Dermis blood vessel endothelial cell (primary cell): Measurements from ENCODE around the gene INO80E. TPM values are rescaled to one million over a fixed set of nuclear protein-coding genes. Genes with fewer than 3 reads are reported as not detected.
A peak's percentile ranks its signal among the peaks of the same experiment; 100 is the strongest.

Experiments used
- DNase-seq: peaks from one replicate; pipeline ENCODE4 v3.0.0; 2010
- total RNA-seq: library from RNA; depleted of rRNA; stranded (reverse); fragments of >200 nt; gene quantifications from 2 replicates; pipeline ENCODE4 v1.2.3, GENCODE V29; 2014

The INO80E gene
- total RNA-seq, 1 donor from 2014 or later = 21.4 TPM

DNA sequence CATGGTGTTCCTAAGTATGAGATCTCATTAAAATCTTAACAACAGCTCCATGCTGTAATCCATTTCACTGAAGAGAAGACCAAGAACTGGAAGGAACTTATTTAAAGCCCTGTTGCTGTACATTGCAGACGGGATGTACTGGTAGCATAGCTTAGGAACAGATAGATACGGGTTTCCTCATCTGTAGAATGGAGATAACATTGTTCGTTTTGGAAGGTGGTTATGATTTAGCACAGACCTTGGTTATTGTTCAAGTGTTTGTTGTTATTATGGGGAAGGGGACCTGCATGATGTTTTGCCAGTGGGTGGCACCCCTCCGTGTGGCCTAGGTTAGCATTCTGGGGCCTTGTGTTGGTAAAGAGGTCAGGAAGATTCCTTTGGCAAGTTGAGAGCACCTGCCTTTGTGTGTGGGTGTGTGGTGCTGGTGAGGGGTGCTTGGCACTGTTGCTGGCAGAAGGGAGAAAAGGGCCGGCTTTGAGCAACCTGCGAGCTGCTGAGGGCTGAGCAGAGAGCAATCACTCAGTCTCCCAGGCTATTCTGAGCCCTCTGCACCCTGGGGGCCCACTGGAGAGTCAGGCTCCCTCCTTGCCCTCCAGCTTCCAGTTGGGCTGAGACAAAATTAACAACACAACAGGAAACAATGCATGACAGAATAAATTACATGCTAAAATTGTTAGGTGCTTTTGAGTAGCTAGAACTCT lies 20.1 kb upstream of the INO80E start:
- peak; percentile 41 for DNase-seq

DNA sequence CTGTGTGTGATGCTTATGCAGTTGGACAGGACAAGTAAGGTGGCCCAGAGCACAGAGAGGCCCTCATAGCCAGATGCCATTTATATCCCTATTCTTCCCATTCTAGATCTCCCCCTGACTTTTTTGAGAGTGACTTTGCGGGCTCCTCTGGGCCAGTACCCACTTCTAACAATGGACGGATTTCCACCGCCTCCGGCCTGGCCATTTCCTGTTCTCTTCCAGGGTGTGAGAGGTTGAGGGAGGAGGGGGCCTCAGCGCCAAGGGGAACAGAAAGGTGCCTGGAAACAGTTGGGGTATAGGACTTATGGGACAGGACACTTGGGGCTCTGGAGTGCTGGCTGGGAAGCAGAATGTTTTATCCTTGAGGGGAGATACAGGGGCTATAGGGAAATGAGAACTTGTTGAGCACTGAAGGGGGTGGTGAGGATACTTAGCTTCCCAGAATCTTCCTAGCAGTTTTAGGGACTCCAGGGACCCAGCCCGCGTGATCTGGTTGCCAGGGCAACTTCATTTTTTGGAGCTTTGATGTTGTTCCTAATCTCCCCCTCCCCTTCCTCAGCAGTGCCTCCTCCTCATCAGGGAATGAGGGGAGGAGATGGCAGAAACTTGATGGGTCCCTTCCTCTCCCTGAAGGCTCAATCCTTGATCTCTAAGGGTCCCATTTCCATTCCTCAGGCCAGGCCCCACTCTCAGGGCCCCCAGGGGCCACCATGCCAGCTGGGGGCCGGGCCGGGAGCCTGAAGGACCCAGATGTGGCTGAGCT lies 18.8 kb upstream of the INO80E start:
- DNase-seq = peak; percentile 83

DNA sequence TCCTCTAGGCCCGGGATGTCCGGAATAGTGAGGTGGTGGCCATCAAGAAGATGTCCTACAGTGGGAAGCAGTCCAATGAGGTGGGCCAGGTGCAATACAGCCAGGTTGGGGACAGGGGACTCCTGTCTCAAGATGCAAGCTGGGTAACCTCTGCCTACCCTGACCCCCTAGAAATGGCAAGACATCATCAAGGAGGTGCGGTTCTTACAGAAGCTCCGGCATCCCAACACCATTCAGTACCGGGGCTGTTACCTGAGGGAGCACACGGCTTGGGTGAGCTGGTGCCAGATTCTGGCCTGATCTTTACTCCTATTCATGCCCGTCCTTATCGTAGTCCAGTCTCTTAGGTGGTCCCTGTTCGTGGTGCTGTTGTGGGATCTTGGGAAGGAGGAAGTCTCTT lies 18.0 kb upstream of the INO80E start:
- DNase-seq = no peak

DNA sequence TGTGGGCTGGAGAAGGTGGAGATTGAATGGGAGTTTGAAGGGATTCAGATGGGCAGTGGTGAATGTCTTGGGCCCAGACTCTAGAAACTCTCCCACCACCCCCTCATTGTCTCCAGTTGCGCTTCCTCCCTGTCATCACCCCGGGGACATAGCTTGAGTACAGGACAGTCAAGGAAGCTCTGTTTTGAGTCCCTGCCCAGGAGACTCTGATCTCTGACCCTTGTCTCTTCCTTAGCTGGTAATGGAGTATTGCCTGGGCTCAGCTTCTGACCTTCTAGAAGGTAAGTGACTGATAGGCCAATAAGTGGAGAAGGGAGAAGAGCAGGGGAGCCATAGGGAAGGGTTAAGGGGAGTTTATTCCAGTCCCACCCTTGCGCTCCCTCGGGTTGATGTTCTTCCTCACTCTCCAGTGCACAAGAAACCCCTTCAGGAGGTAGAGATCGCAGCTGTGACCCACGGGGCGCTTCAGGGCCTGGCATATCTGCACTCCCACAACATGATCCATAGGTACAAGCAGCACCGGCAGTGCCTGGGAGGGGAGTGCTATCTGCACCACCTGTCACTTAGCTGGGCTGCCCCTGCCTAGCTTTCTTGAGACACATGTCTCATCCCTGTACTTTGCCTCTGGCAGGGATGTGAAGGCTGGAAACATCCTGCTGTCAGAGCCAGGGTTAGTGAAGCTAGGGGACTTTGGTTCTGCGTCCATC lies 17.3 kb upstream of the INO80E start:
- no peak for DNase-seq

DNA sequence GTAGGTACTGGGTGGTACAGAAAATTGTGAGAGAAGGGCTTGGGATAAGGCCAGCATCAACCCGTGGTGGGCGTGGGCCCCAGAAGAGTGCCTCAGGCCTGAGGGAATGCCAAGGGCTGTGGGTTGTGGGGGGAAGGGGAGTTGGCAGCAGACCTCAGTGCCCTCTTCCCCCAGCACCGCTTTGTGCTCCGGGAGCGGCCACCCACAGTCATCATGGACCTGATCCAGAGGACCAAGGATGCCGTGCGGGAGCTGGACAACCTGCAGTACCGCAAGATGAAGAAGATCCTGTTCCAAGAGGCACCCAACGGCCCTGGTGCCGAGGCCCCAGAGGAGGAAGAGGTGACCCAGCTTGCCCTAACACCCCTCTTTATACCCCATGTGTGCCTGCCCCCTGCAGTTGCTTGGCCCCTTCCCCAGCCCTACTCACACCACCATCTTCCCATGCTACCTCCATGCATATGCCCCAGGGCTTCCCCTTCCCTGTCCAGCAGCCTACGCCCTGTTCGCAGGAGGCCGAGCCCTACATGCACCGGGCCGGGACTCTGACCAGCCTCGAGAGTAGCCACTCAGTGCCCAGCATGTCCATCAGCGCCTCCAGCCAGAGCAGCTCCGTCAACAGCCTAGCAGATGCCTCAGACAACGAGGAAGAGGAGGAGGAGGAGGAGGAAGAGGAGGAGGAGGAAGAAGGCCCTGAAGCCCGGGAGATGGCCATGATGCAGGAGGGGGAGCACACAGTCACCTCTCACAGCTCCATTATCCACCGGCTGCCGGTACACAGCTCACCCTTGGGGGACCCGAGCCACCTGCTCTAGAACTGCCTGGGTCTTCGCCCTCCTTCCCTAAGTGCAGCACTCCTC lies 13.3 kb upstream of the INO80E start:
- DNase-seq = no peak

DNA sequence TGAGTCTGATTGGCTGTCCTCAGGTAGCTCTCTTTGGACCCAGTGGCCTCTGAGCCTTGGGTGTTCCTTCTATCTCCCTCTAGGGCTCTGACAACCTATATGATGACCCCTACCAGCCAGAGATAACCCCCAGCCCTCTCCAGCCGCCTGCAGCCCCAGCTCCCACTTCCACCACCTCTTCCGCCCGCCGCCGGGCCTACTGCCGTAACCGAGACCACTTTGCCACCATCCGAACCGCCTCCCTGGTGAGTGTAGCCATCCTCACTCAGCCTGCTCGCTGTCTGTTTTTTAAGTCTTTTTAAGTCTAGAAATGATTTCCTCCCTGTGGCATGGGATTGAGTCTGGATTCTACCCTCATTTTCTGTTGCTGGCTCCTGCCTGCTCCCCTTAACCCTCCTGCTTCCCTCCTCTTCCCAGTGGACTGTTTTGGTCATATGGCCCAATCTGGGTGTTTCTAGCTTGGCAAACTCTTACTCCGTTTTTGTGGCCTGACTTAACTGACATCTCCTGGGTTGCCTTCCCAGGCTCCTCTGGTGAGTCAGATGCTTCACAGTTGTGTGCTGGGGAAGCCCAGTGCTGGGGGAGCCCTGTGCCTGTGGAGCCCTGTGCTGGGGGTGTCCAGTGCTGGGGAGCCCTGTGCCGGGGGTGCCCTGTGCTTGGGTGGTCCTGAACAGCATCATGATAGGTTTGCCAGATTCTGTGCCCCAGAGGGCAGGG lies 12.5 kb upstream of the INO80E start:
- no peak for DNase-seq

DNA sequence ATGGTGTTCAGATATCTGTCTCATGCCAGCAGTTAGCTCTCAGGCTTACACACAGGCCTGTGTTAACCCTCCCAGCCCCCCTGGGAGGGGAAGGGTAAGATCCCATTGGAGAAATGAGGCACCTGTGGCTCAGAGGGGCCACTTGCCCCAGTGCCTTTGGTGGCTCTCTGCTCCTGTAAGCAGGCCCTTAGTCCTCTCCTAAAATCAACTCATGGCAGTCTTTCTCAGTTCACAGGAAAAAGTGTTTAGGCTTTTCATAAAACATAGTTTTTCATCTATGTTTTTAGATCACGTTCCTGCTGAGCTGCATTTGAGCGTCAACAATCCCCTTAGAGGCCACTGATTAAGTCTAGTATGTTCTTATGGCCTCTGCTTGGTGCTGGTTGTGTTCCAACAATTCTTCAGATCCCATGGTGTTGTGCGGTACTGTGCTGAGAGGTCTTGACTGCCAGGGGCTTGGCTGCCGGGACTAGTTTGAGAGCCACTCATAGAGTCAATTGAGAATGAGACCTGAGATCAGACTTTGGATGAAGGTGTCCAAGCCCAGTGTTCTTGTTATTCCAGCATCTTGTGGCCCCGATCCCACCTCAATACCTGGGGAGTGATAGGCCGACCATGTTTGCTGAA lies 11.8 kb upstream of the INO80E start:
- no peak for DNase-seq

DNA sequence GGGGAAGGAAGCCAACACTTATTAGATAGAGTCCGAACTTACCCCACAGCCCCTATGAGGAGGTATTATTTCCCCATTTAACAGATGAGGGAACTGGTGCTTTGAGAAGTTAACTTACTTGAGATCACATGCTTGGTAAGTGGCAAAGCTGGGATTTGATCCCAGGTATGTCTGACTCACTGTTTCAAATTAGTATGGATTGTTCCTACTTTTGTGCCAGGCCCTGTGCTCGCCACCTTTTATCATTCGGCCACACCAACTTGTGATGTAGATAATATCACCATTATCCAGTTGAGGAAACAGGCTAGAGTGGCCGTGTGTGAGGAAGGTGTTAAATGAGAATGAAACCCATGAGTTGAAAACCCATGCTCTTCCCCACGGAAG lies 11.3 kb upstream of the INO80E start:
- DNase-seq = no peak

DNA sequence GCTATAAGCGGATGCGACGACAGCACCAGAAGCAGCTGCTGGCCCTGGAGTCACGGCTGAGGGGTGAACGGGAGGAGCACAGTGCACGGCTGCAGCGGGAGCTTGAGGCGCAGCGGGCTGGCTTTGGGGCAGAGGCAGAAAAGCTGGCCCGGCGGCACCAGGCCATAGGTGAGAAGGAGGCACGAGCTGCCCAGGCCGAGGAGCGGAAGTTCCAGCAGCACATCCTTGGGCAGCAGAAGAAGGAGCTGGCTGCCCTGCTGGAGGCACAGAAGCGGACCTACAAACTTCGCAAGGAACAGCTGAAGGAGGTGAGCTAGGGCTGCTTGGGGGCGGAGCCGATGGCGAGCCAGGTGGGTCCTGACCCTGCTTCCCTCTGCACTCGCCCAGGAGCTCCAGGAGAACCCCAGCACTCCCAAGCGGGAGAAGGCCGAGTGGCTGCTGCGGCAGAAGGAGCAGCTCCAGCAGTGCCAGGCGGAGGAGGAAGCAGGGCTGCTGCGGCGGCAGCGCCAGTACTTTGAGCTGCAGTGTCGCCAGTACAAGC lies 10.7 kb upstream of the INO80E start:
- no peak for DNase-seq

DNA sequence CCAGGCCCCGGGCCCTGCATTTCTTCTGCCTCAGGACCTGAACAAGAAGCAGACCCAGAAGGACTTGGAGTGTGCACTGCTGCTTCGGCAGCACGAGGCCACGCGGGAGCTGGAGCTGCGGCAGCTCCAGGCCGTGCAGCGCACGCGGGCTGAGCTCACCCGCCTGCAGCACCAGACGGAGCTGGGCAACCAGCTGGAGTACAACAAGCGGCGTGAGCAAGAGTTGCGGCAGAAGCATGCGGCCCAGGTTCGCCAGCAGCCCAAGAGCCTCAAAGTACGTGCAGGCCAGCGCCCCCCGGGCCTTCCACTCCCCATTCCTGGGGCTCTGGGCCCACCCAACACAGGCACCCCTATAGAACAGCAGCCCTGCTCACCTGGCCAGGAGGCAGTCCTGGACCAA lies 9.8 kb upstream of the INO80E start:
- DNase-seq = no peak

DNA sequence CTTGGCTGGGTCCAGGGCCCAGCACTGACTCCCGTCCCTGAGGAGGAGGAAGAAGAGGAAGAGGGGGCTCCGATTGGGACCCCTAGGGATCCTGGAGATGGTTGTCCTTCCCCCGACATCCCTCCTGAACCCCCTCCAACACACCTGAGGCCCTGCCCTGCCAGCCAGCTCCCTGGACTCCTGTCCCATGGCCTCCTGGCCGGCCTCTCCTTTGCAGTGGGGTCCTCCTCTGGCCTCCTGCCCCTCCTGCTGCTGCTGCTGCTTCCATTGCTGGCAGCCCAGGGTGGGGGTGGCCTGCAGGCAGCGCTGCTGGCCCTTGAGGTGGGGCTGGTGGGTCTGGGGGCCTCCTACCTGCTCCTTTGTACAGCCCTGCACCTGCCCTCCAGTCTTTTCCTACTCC lies 9.1 kb upstream of the INO80E start:
- DNase-seq = no peak

DNA sequence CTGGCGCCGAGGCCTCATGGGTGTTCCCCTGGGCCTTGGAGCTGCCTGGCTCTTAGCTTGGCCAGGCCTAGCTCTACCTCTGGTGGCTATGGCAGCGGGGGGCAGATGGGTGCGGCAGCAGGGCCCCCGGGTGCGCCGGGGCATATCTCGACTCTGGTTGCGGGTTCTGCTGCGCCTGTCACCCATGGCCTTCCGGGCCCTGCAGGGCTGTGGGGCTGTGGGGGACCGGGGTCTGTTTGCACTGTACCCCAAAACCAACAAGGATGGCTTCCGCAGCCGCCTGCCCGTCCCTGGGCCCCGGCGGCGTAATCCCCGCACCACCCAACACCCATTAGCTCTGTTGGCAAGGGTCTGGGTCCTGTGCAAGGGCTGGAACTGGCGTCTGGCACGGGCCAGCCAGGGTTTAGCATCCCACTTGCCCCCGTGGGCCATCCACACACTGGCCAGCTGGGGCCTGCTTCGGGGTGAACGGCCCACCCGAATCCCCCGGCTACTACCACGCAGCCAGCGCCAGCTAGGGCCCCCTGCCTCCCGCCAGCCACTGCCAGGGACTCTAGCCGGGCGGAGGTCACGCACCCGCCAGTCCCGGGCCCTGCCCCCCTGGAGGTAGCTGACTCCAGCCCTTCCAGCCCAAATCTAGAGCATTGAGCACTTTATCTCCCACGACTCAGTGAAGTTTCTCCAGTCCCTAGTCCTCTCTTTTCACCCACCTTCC lies 8.5 kb upstream of the INO80E start:
- DNase-seq = no peak

DNA sequence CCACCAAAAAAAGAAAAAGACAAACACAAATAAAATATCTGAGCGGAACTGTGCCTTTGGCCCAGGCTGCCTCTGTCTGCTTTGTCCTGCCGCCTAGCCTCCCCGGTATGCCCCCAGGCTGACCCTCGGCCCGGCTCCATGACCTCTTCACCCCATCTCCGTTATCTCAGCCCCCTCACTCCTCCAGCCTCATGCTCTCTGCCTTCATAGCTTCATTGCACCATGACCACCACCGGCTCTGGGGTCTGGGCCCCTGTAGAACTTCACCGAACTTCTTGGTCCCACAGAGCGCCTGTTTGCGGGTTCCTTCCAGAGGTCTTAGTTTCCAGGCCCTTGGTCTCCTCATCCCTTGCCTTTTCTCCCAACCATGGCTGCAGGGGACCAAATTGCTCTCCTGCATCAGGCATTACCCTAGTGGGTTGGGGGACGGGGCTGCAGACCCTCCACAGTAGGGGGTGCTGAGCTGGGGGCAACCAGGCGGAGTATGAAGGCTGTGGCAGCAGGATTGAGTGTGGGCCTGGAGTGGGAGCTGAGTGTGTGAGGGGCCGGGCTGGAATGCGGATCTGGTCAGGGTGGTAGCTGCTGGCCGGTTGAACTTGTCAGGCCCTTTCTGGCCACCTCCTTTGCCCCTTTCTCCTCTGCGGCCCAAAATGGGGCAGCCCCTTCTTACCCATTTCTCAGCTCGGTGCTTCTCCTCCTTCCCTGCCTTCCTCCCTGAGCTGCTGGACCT lies 7.5 kb upstream of the INO80E start:
- no peak for DNase-seq

DNA sequence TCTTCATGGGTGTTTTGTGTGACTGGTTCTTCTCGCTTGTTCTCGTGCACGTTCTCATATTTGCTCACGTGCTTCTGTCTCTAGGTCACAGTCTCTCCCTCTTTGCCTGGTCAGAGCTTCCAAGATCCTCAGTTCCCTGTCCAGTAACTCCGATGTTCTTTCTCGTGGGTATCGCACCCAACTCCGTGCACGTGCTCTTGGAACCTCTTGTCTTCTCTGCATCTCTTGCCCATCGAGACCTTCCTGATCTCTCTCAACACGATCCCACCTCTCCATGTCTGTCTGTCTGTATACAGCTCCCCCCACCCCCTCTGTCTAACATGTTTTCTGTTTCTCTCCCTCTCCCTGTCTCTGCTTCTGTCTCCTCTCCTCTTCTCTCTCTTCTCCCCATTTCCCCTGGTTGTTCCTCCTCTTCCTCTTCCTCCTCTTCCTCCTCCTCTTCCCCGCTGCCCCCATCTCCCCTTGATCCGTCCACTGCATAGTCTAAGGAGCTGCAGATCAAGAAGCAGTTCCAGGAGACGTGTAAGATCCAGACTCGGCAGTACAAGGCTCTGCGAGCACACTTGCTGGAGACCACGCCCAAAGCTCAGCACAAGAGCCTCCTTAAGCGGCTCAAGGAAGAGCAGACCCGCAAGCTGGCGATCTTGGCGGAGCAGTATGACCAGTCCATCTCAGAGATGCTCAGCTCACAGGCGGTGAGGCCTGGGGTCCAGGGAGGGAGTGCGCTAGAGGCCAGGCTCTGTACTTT lies 6.8 kb upstream of the INO80E start:
- no peak for DNase-seq

DNA sequence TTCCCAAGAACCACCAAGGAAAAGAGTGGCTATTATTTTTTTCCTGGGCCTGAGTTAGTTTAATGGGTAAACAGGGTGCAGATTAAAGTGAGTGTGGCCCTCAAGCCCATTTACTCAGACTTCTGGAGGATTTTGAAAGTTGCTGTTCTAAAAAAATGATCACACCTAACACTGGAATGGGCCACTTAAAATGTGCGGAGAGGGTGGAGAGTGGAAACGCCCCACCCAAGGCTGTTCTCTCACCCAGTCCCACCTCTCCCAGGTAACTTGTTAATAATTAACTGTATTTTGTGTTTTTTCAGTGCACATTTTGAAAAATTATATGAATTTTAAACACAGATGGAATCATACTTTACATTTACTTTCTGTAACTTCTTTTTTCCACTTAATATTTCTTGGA lies 6.0 kb upstream of the INO80E start:
- no peak for DNase-seq

DNA sequence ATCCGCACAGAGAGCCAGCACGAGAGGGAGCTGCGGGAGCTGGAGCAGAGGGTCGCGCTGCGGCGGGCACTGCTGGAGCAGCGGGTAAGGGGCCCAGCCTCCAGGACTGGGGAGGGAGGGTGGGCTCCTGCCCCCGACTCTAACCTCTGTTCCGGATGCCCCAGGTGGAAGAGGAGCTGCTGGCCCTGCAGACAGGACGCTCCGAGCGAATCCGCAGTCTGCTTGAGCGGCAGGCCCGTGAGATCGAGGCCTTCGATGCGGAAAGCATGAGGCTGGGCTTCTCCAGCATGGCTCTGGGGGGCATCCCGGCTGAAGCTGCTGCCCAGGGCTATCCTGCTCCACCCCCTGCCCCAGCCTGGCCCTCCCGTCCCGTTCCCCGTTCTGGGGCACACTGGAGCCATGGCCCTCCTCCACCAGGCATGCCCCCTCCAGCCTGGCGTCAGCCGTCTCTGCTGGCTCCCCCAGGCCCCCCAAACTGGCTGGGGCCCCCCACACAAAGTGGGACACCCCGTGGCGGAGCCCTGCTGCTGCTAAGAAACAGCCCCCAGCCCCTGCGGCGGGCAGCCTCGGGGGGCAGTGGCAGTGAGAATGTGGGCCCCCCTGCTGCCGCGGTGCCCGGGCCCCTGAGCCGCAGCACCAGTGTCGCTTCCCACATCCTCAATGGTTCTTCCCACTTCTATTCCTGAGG lies 5.0 kb upstream of the INO80E start:
- no peak for DNase-seq

DNA sequence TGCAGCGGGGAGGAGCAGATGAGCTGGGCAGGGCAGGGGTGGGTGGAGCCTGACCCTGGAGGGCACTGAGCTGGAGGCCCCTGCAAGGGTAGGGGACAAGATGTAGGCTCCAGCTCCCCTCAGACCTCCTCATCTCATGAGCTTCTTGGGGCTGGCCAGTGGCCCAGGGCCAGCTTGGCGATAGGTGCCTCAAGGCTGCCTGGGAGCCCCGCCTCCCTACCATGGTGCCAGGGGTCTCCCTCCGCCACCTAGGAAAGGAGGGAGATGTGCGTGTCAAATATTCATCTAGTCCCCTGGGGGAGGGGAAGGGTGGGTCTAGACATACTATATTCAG lies 4.5 kb upstream of the INO80E start:
- DNase-seq = no peak

DNA sequence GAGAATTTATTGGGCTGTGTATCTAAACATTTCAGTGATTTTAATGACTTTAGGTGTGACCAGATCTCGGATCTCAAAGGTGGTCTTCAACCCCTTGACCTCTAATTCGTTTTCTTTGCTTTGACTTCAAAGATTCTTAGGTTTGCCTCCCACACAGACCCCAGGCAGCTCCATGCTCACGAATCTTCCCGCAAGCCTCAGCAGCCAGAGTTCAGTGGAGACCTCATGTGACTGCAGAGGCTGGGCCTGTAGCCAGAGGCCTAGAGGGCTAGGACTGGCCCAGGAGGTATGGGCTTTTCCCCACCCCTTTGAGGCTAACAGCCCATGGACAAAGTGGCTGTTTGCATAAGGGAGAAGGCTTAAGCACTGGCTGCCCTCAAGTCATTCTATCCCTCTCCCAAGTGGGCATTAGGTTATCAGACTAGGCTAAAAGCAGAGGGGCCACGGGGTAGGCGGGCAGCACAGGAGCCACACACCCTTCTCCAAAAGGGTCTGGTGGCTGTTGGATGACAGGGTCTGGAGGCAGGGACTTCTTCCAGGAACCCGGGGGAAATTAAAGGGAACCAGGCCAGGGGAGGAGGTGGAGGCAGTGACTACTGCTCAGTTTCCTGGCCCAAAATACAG lies 3.6 kb upstream of the INO80E start:
- no peak for DNase-seq
